SK-N-SH (cell line): ENCODE measurements around the gene CLSTN2. TPM values are rescaled to one million over a fixed set of nuclear protein-coding genes. Genes with fewer than 3 reads are reported as not detected.

Experiments
- CTCF ChIA-PET: fragments of 300-600, 350-600 bp; formaldehyde crosslinking; extraction: SDS; loops from one replicate; lab custom pipeline; 2021; lab: Yijun Ruan, JAX
- POLR2A ChIA-PET: fragments of 350-600 bp; sonication (Branson Sonifier 250); formaldehyde crosslinking; extraction: SDS; loops from one replicate; lab custom pipeline; 2020; ENCODE audit warnings: antibody characterized with exemption, inconsistent platforms; lab: Yijun Ruan, JAX
- DNase-seq: peaks from one replicate; pipeline ENCODE4 v3.0.0; 2012
- H2AFZ ChIP-seq: fragments of 200-600 bp; sonication (generic); 2 replicates; pipeline ENCODE4 v1.8.1; 2016; ENCODE audit warnings: antibody characterized with exemption, mild to moderate bottlenecking, low read depth
- H3F3A ChIP-seq: fragments of 200-600 bp; sonication (generic); replicated peaks from 2 replicates; pipeline ENCODE3; 2016; ENCODE audit warnings: antibody characterized with exemption, mild to moderate bottlenecking; ENCODE audit not compliant: insufficient read depth
- H3K27ac ChIP-seq, 2 experiments: fragments of 200-500 bp in 1 of 2; fragments of 200-600 bp in 1 of 2; sonication (Bioruptor generic) in 1 of 2; sonication (generic), shearing (Covaris generic) in 1 of 2; 2 replicates each; pipeline versions ENCODE4 v1.5.1 to v1.6.1; 2014 to 2016; ENCODE audit warnings: low read depth in 2 of 2, inconsistent platforms in 1 of 2, low read length in 1 of 2, mild to moderate bottlenecking in 1 of 2, mixed read lengths in 1 of 2
- H3K27me3 ChIP-seq: fragments of 200-600 bp; sonication (generic), shearing (Covaris generic); 2 replicates; pipeline ENCODE4 v1.6.1; 2016; ENCODE audit warnings: mixed run types; ENCODE audit not compliant: insufficient read depth
- H3K36me3 ChIP-seq, 2 experiments: fragments of 200-500 bp in 1 of 2; fragments of 200-600 bp in 1 of 2; sonication (Bioruptor generic) in 1 of 2; sonication (generic) in 1 of 2; replicated peaks in 1 of 2; 2 replicates each; pipeline versions ENCODE3 to v1.5.1; 2014 to 2016; ENCODE audit warnings: low read length in 1 of 2, mild to moderate bottlenecking in 1 of 2; ENCODE audit not compliant: insufficient read depth in 2 of 2, control insufficient read depth in 1 of 2
- H3K4me1 ChIP-seq, 2 experiments: fragments of 200-500 bp in 1 of 2; fragments of 200-600 bp in 1 of 2; sonication (Bioruptor generic) in 1 of 2; sonication (generic), shearing (Covaris generic) in 1 of 2; 2 replicates each; pipeline versions ENCODE4 v1.5.1 to v1.6.1; 2014 to 2016; ENCODE audit warnings: low read depth in 1 of 2, low read length in 1 of 2, mixed run types in 1 of 2; ENCODE audit not compliant: insufficient read depth in 2 of 2, control insufficient read depth in 1 of 2
- H3K4me2 ChIP-seq: fragments of 200-600 bp; sonication (generic), shearing (Covaris generic); 2 replicates; pipeline ENCODE4 v1.6.1; 2017; ENCODE audit warnings: mixed run types
- H3K4me3 ChIP-seq, 2 experiments: fragments of 200-500 bp in 1 of 2; fragments of 200-600 bp in 1 of 2; sonication (Bioruptor generic) in 1 of 2; sonication (generic), shearing (Covaris generic) in 1 of 2; 2 replicates each; pipeline versions ENCODE4 v1.5.1 to v1.8.1; 2014 to 2016; ENCODE audit warnings: low read depth in 2 of 2, inconsistent platforms in 1 of 2, low read length in 1 of 2, mild to moderate bottlenecking in 1 of 2, mixed read lengths in 1 of 2, moderate library complexity in 1 of 2
- H3K79me2 ChIP-seq: fragments of 200-600 bp; sonication (generic); 2 replicates; pipeline ENCODE4 v1.8.1; 2017; ENCODE audit warnings: mild to moderate bottlenecking; ENCODE audit not compliant: insufficient read depth
- H3K9ac ChIP-seq: fragments of 200-600 bp; sonication (generic); 2 replicates; pipeline ENCODE4 v1.6.1; 2017; ENCODE audit warnings: mixed run types
- H3K9me2 ChIP-seq: fragments of 200-600 bp; sonication (generic); 2 replicates; pipeline ENCODE4 v1.6.1; 2017; ENCODE audit warnings: mixed run types
- H3K9me3 ChIP-seq: fragments of 200-600 bp; sonication (generic); 2 replicates; pipeline ENCODE4 v1.6.1; 2017; ENCODE audit warnings: mixed run types, mild to moderate bottlenecking, moderate library complexity
- H4K20me1 ChIP-seq: fragments of 200-600 bp; sonication (generic); 2 replicates; pipeline ENCODE4 v1.6.1; 2017; ENCODE audit warnings: mild to moderate bottlenecking, mixed run types; ENCODE audit not compliant: insufficient read depth
- EP300 ChIP-seq, 2 experiments: IDR thresholded peaks; 2 replicates each; pipeline versions ENCODE4 v1.4.0 to v1.6.1; 2012; ENCODE audit warnings: borderline replicate concordance in 1 of 2, low read depth in 1 of 2, low read length in 1 of 2
- RAD21 ChIP-seq: IDR thresholded peaks from 2 replicates; pipeline ENCODE4 v1.6.1; 2012; ENCODE audit warnings: mild to moderate bottlenecking, low read length
- YY1 ChIP-seq: IDR thresholded peaks from 2 replicates; pipeline ENCODE4 v1.4.0; 2012; ENCODE audit warnings: low read depth, mild to moderate bottlenecking
- WGBS: methylation state at CpG from one replicate; pipeline ENCODE4 v1.1.6; 2017; ENCODE audit warnings: low lambda C conversion rate; 5-methylcytosine and 5-hydroxymethylcytosine counted together
- polyA plus RNA-seq, 3 experiments: library from polyadenylated mRNA; depleted of rRNA; stranded (reverse); fragments of >200 nt; gene quantifications; 2 replicates each; pipeline ENCODE4 v1.2.3, GENCODE V29; 2012
- TF ChIP-seq, protein P1 (sequence below): IDR thresholded peaks from 2 replicates; pipeline ENCODE4 v1.4.0; 2012; ENCODE audit warnings: low read depth, borderline replicate concordance
- TF ChIP-seq, protein P2 (sequence below): fragments of 150-350 bp; IDR thresholded peaks from 2 replicates; pipeline ENCODE4 v1.6.1; 2016; ENCODE audit warnings: mild to moderate bottlenecking, low read depth, low read length

Gene CLSTN2
- polyA plus RNA-seq, 1 of the 3 experiments (the other 2 are of a cell fraction) = 0.02 TPM

DNA sequence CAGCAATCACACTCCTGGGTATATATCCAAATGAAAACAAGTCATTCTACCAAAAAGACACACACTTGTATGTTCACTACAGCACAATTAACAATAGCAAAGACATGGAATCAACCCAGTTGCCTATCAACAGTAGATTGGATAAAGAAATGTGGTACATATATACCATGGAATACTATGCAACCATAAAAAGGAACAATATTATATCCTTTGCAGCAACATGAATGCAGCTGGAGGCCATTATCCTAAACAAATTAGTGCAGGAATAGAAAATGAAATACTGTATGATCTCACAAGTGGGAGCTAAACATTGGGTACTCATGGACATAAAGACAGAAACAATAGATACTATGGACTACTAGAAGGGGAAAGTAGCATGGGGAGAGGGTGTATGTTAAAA lies 224.7 kb downstream of the CLSTN2 start:
- DNase-seq = no peak
- H3K27ac ChIP-seq = no peak overlapping the region
- no peak overlapping the region for H3K9ac ChIP-seq
- no peaks in the 10 kb centered on the region for H3K36me3 ChIP-seq
- ChIA-PET CTCF (no interaction called here), POLR2A (no interaction called here)
- H3K9me3 ChIP-seq = no peaks in the 10 kb centered on the region
- TF ChIP-seq, protein P1, sequence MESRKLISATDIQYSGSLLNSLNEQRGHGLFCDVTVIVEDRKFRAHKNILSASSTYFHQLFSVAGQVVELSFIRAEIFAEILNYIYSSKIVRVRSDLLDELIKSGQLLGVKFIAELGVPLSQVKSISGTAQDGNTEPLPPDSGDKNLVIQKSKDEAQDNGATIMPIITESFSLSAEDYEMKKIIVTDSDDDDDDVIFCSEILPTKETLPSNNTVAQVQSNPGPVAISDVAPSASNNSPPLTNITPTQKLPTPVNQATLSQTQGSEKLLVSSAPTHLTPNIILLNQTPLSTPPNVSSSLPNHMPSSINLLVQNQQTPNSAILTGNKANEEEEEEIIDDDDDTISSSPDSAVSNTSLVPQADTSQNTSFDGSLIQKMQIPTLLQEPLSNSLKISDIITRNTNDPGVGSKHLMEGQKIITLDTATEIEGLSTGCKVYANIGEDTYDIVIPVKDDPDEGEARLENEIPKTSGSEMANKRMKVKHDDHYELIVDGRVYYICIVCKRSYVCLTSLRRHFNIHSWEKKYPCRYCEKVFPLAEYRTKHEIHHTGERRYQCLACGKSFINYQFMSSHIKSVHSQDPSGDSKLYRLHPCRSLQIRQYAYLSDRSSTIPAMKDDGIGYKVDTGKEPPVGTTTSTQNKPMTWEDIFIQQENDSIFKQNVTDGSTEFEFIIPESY = no peak
- TF ChIP-seq, protein P2, sequence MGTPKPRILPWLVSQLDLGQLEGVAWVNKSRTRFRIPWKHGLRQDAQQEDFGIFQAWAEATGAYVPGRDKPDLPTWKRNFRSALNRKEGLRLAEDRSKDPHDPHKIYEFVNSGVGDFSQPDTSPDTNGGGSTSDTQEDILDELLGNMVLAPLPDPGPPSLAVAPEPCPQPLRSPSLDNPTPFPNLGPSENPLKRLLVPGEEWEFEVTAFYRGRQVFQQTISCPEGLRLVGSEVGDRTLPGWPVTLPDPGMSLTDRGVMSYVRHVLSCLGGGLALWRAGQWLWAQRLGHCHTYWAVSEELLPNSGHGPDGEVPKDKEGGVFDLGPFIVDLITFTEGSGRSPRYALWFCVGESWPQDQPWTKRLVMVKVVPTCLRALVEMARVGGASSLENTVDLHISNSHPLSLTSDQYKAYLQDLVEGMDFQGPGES = no peak
- no peak for TF ChIP-seq YY1
- no peaks in the 10 kb centered on the region for H3K9me2 ChIP-seq
- H3K4me3 ChIP-seq = no peak overlapping the region
- no peak overlapping the region for H2AFZ ChIP-seq
- H3K4me1 ChIP-seq = peaks cover 0 to 4% of the 10 kb centered on the region in 2 experiments; a peak in 2 of 4 replicates
- H3K27me3 ChIP-seq = no peaks in the 10 kb centered on the region
- no peak overlapping the region for H3K4me2 ChIP-seq
- no peaks in the 10 kb centered on the region for H3F3A ChIP-seq
- H4K20me1 ChIP-seq = no peaks in the 10 kb centered on the region
- no peaks in the 10 kb centered on the region for H3K79me2 ChIP-seq

DNA sequence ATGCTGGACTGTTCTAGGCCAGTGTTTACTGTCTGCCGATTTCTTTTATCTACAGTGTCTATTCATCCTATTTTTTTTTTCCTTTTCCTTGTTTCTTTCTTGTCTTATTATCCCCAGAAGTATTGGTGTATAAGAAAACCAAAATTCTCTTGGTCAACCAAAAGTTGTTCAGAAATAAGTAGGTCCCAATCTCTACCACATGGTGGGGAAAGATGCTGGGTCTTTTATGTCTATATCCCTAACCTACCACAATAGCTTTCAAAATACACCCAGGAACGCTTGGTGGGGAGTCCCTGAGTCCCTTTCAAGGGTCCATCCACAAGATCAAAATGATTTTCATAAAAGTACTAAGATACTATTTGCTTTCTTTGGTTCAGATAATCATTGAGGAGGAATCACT lies 225.6 kb downstream of the CLSTN2 start:
- TF ChIP-seq EP300 (IDR thresholded peaks at IDR 0.05; ENCODE audit: borderline replicate concordance in 1 of 2, low read depth in 1 of 2, low read length in 1 of 2) (no peak), RAD21 (peak; percentile 31)
- TF ChIP-seq, protein P1 = no peak
- TF ChIP-seq, all 33 proteins: peak for 1
- H3K27ac ChIP-seq = no peak overlapping the region
- H3F3A ChIP-seq = no peaks in the 10 kb centered on the region
- ChIA-PET POLR2A (no interaction called here), CTCF (interaction anchor here (1.0 kb wide), 1 partner anchor 78 kb away, joined by 3 read pairs; no protein-coding TSS in a partner anchor)
- H3K36me3 ChIP-seq = no peaks in the 10 kb centered on the region
- H3K27me3 ChIP-seq = no peaks in the 10 kb centered on the region
- H3K9ac ChIP-seq = no peak overlapping the region
- H3K79me2 ChIP-seq = no peaks in the 10 kb centered on the region
- H3K9me3 ChIP-seq = no peaks in the 10 kb centered on the region
- H3K4me2 ChIP-seq = no peak overlapping the region
- H3K4me3 ChIP-seq = no peak overlapping the region
- DNase-seq = no peak
- H3K4me1 ChIP-seq = peaks cover 0 to 7% of the 10 kb centered on the region in 2 experiments; a peak in 2 of 4 replicates
- no peaks in the 10 kb centered on the region for H3K9me2 ChIP-seq
- no peak overlapping the region for H2AFZ ChIP-seq
- WGBS = 8% methylated on average over 2 of the region's 2 CpGs
- H4K20me1 ChIP-seq = no peaks in the 10 kb centered on the region
